ENCODE data around the gene MAP7.
"Not testable (repeated sequence)": the region's sequence is repeated elsewhere in the genome, so short reads cannot be mapped to it uniquely, and the experiment has no call there.

Gene MAP7

GRCh38 chr6:136487759-136488425, 62.3 kb downstream of the MAP7 start:
- no peak for DNase-seq (ENCODE audit: low spot score)
- no peak overlapping the region for H3K27ac ChIP-seq

GRCh38 chr6:136486357-136486756, 63.9 kb downstream of the MAP7 start:
- no peak for DNase-seq (ENCODE audit: low spot score)
- no peak for TF ChIP-seq CTCF (IDR thresholded peaks at IDR 0.05)
- H3K4me3 ChIP-seq: no peak overlapping the region
- H3K27ac ChIP-seq: no peak overlapping the region

More at GRCh38 chr6:136487759-136488425, 62.3 kb downstream of the MAP7 start:
- TF ChIP-seq CTCF (IDR thresholded peaks at IDR 0.05): no peak
- H3K4me3 ChIP-seq: no peak overlapping the region

- Histone ChIP-seq H3K27ac (no peak overlapping the region), H3K4me3 (no peak overlapping the region)
- no peak for DNase-seq (ENCODE audit: low spot score)
These were observed 66.3 kb downstream of the MAP7 start for GRCh38 chr6:136483906-136484305.

GRCh38 chr6:136483005-136483404, 67.2 kb downstream of the MAP7 start:
- H3K4me3 ChIP-seq; H3K27ac ChIP-seq; DNase-seq (ENCODE audit: low spot score): not testable (repeated sequence)

More at GRCh38 chr6:136483906-136484305, 66.3 kb downstream of the MAP7 start:
- no peak for TF ChIP-seq CTCF (IDR thresholded peaks at IDR 0.05)

- TF ChIP-seq CTCF (IDR thresholded peaks at IDR 0.05): no peak
- no peak for DNase-seq (ENCODE audit: low spot score)
- no peak overlapping the region for H3K4me3 ChIP-seq
- H3K27ac ChIP-seq: no peak overlapping the region
These were observed 72.7 kb downstream of the MAP7 start for GRCh38 chr6:136477548-136477947.

GRCh38 chr6:136475686-136476085, 74.5 kb downstream of the MAP7 start:
- Histone ChIP-seq H3K4me3 (no peak overlapping the region), H3K27ac (no peak overlapping the region)
- TF ChIP-seq CTCF (IDR thresholded peaks at IDR 0.05): no peak
- no peak for DNase-seq (ENCODE audit: low spot score)

GRCh38 chr6:136474241-136474640, 76.0 kb downstream of the MAP7 start:
- no peak for DNase-seq (ENCODE audit: low spot score)
- H3K27ac ChIP-seq: no peak overlapping the region
- no peak for TF ChIP-seq CTCF (IDR thresholded peaks at IDR 0.05)

More at GRCh38 chr6:136474241-136474640, 76.0 kb downstream of the MAP7 start:
- H3K4me3 ChIP-seq: no peak overlapping the region

Measured in coronary artery (tissue), 2 donors.